Cardiac fibroblast (primary cell): ENCODE data around the gene LAPTM5.
"Not testable (repeated sequence)": the region's sequence is repeated elsewhere in the genome, so short reads cannot be mapped to it uniquely, and the experiment has no call there.

Source experiments
- DNase-seq, 2 donors: peaks; one replicate each; pipeline versions ENCODE4 v3.0.0 to v3.0.0-alpha.2; 2010; ENCODE audit warnings: low read depth in 2 of 2
- H3K4me3 ChIP-seq, 2 donors: replicated peaks in 1 of 2; 1 replicate in 1 of 2; 2 replicates in 1 of 2; pipeline ENCODE4 v1.5.1; 2011; ENCODE audit warnings: low read depth in 2 of 2, low read length in 2 of 2, mild to moderate bottlenecking in 2 of 2, moderate library complexity in 1 of 2
- CTCF ChIP-seq: IDR thresholded peaks from one replicate; pipeline ENCODE4 v1.5.1; 2011; ENCODE audit warnings: low read depth, mild to moderate bottlenecking, low read length, inconsistent platforms

The LAPTM5 gene

DNA sequence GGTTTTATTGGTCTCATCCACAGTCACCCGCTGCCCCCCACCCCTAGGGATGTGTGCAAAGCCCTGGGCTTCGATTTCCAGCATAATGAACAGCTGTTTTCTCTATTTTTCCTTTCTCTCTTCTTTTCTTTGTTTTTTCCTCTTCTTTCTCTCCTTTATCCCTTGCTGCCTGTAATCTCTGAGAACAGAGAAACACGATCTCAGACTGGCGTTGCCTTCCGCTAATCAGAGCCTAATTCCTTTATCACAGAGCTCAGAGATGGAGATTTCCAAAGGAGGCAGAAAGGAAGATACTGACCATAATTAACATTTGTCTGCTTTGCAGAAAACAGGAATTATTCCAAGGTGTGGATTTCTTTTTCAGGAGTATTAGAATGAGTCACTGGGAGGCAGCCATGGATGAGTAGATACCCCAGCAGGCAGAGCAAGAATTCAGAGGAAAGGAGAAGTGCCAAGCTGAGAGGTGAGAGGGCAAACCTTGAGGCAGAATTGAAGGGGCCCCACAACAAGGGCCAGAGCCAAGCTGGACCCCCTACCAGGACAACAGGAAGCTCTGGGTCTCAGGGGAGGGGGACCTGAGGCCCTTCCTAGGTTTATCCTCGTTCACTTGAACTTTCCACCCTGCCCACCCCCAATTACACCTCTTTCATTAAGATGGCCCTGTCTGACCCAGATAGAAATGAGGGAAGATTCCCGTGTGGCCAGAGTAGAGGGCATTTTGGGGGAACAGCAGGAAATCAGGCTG lies 67.5 kb downstream of the LAPTM5 start:
- no peak for TF ChIP-seq CTCF
- DNase-seq: no peak
- H3K4me3 ChIP-seq: no peak overlapping the region

- no peak for DNase-seq
- no peak overlapping the region for H3K4me3 ChIP-seq
- TF ChIP-seq CTCF: no peak
Measured at GRCh38 chr1:30688920-30689794, 68.4 kb downstream of the LAPTM5 start.

GRCh38 chr1:30688516-30688915 lies 69.1 kb downstream of the LAPTM5 start:
- not testable (repeated sequence) for DNase-seq, H3K4me3 ChIP-seq

- no peak for TF ChIP-seq CTCF
- H3K4me3 ChIP-seq: no peak overlapping the region
- DNase-seq: no peak
Measured at GRCh38 chr1:30687886-30688285, 69.7 kb downstream of the LAPTM5 start.

- H3K4me3 ChIP-seq: no peak overlapping the region
- no peak for TF ChIP-seq CTCF
- no peak for DNase-seq
Measured at GRCh38 chr1:30686236-30686935, 71.2 kb downstream of the LAPTM5 start.

GRCh38 chr1:30685796-30686165 lies 71.8 kb downstream of the LAPTM5 start:
- TF ChIP-seq CTCF: no peak
- H3K4me3 ChIP-seq: no peak overlapping the region
- no peak for DNase-seq
